ENCODE results near the gene NAA15. TPM values are rescaled to one million over a fixed set of nuclear protein-coding genes. Genes with fewer than 3 reads are reported as not detected.
A peak's percentile ranks its signal among the peaks of the same experiment; 100 is the strongest.

Gene NAA15
- total RNA-seq, 1 experiment from 2014 or later, result 80.6 TPM

GRCh38 chr4:139416073-139416673, 114.9 kb downstream of the NAA15 start:
- peak; percentile 46 for TF ChIP-seq CTCF (IDR thresholded peaks at IDR 0.05; ENCODE audit: unreplicated experiment)
- intact Hi-C loops (cut with micrococcal nuclease), result loop anchor here (1.0 to 10.0 kb wide), 3 partner anchors 37 to 229 kb away; no protein-coding TSS in a partner anchor
- POLR2A ChIA-PET, result interaction anchor here (1.0 to 5.7 kb wide), 3 partner anchors 13 to 115 kb away, joined by 3 to 70 read pairs (median 3); partner anchors contain the start of genes NAA15 and RAB33B
- Mint-ChIP-seq H3K36me3 (ENCODE audit: insufficient read depth, unreplicated experiment) (peaks cover 32% of the 10 kb centered on the region), H3K4me3 (ENCODE audit: unreplicated experiment) (no peak overlapping the region), H3K27ac (ENCODE audit: low read depth, unreplicated experiment) (peak overlapping the region; percentile 71), H3K9me3 (ENCODE audit: unreplicated experiment) (no peaks in the 10 kb centered on the region), H3K27me3 (ENCODE audit: insufficient read depth, unreplicated experiment) (no peaks in the 10 kb centered on the region), H3K4me1 (ENCODE audit: insufficient read depth, unreplicated experiment) (peaks cover 19% of the 10 kb centered on the region)
- DNase-seq (ENCODE audit: unreplicated experiment), result peak; percentile 60
- BruUV-seq (replicated peaks), result no TSS peak
- CTCF ChIA-PET, result interaction anchor here (0.5 to 1.4 kb wide), 14 partner anchors 10 to 158 kb away, joined by 3 to 8 read pairs (median 4); no protein-coding TSS in a partner anchor

GRCh38 chr4:139419388-139419914, 118.1 kb downstream of the NAA15 start:
- TF ChIP-seq CTCF (IDR thresholded peaks at IDR 0.05; ENCODE audit: unreplicated experiment), result no peak
- peak; percentile 90 for DNase-seq (ENCODE audit: unreplicated experiment)
- Mint-ChIP-seq H3K36me3 (ENCODE audit: insufficient read depth, unreplicated experiment) (peaks cover 26% of the 10 kb centered on the region), H3K4me3 (ENCODE audit: unreplicated experiment) (peak overlapping the region; percentile 52), H3K27ac (ENCODE audit: low read depth, unreplicated experiment) (peak overlapping the region; percentile 90), H3K9me3 (ENCODE audit: unreplicated experiment) (peaks cover 12% of the 10 kb centered on the region), H3K4me1 (ENCODE audit: insufficient read depth, unreplicated experiment) (peaks cover 19% of the 10 kb centered on the region), H3K27me3 (ENCODE audit: insufficient read depth, unreplicated experiment) (no peaks in the 10 kb centered on the region)
- intact Hi-C loops (cut with micrococcal nuclease), result loop anchor here (5.0 to 10.0 kb wide), 2 partner anchors 78 to 225 kb away; no protein-coding TSS in a partner anchor
- CTCF ChIA-PET, result interaction anchor here (0.6 to 1.6 kb wide), 7 partner anchors 19 to 1398 kb away, joined by 3 to 7 read pairs (median 3); partner anchors contain the start of gene NDUFC1
- BruUV-seq (replicated peaks), result no TSS peak
- POLR2A ChIA-PET, result interaction anchor here (0.8 to 5.7 kb wide), 4 partner anchors 12 to 137 kb away, joined by 3 to 70 read pairs (median 4); partner anchors contain the start of genes NAA15 and RAB33B

- BruUV-seq (replicated peaks), result no TSS peak
These were observed 119.3 kb downstream of the NAA15 start for GRCh38 chr4:139420652-139421051.

More at GRCh38 chr4:139420652-139421051, 119.3 kb downstream of the NAA15 start:
- Mint-ChIP-seq H3K27me3 (ENCODE audit: insufficient read depth, unreplicated experiment) (no peaks in the 10 kb centered on the region), H3K36me3 (ENCODE audit: insufficient read depth, unreplicated experiment) (peaks cover 26% of the 10 kb centered on the region), H3K4me1 (ENCODE audit: insufficient read depth, unreplicated experiment) (peaks cover 19% of the 10 kb centered on the region), H3K27ac (ENCODE audit: low read depth, unreplicated experiment) (peak overlapping the region; percentile 90), H3K9me3 (ENCODE audit: unreplicated experiment) (peaks cover 12% of the 10 kb centered on the region), H3K4me3 (ENCODE audit: unreplicated experiment) (no peak overlapping the region)
- ChIA-PET CTCF (interaction anchor here (0.5 to 1.1 kb wide), 3 partner anchors 77 to 235 kb away, joined by 3 to 4 read pairs (median 3); no protein-coding TSS in a partner anchor), POLR2A (interaction anchor here (5.7 kb wide), 1 partner anchor 33 kb away, joined by 70 read pairs; the partner anchor contains the start of gene RAB33B)
- no peak for DNase-seq (ENCODE audit: unreplicated experiment)
- no peak for TF ChIP-seq CTCF (IDR thresholded peaks at IDR 0.05; ENCODE audit: unreplicated experiment)
- intact Hi-C loops (cut with micrococcal nuclease), result no loop called here
